Measurements from ENCODE around the gene ST3GAL3.

The ST3GAL3 gene

DNA sequence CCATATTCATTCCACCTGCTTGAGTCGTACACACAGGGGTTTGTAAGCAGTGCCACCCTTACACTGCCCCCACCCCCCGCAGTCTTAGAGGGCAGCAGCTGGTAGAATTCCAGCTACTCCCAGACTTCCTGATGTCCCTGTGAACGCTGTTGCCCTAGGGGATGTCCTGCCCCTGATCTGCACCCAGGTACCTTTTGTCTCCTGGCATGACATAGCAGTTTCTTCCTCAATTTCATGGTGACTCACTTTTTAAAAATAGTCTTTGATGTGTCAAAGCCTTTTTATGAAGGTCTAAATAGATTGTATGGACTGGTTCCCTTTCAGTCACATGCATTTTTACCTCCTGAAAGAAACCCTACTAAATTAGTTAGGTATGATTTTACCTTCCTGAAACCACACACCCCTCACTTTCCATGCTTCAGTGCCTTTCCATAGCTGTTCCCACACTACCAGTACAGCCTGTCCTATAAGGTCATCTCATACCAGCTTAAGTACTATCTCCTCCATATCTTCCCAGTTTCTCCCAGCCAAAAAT, 76.4 kb downstream of the ST3GAL3 start:
- no peak overlapping the region for H3K27ac ChIP-seq (ENCODE audit: insufficient read depth, low read depth, low read length, poor library complexity, severe bottlenecking)
- no peak overlapping the region for H3K4me3 ChIP-seq (ENCODE audit: insufficient read depth, low read depth, low read length)
- 89 to 92% methylated on average over 3 of the region's 3 CpGs for WGBS, 2 experiments
- H3K9me3 ChIP-seq (ENCODE audit: control insufficient read depth, low read length), result no peaks in the 10 kb centered on the region
- no peaks in the 10 kb centered on the region for H3K36me3 ChIP-seq (ENCODE audit: control insufficient read depth, insufficient read depth, low read length)
- no peaks in the 10 kb centered on the region for H3K4me1 ChIP-seq (ENCODE audit: control insufficient read depth, insufficient read depth, low read length)
- no peaks in the 10 kb centered on the region for H3K27me3 ChIP-seq (ENCODE audit: control insufficient read depth, insufficient read depth, low read length, poor library complexity, severe bottlenecking)

DNA sequence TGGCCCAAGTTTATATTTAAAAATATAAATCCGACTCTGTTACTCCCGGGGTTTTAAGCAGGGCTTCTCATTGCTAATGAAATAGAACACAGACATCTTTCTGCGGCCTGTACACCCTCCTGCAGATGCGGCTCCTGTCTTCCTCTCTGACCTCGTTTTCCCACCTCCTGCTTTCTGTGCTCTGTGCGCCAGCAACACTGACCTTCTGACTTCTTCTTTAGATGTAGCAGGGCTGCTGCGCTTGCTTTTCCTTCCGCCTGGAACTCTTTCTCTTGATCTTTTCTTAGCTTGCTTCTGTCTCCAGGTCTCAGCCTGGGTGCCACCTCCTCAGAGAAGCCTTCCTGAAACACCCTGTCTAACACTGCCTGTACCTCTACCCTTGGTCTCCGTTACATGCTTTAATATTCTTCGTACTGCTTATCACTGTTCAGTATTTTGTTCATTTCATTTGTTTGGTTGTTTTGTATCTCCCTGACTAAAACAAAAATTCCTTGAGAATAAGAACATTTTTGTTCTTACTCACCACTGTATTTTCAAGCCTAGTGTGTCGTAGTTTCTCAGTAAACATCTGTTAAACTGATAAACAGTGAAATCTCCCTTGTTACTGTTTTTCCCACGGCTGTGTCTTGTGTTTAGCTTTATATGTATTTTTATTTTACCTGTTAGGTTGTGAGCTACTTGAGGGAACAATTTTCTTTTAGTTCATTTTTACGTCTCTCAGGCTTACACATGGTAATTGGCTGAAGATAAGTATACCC, 79.0 kb downstream of the ST3GAL3 start:
- H3K27ac ChIP-seq (ENCODE audit: insufficient read depth, low read depth, low read length, poor library complexity, severe bottlenecking), result no peak overlapping the region
- H3K9me3 ChIP-seq (ENCODE audit: control insufficient read depth, low read length), result no peaks in the 10 kb centered on the region
- 95% methylated on average over 12 to 13 of the region's 13 CpGs for WGBS, 2 experiments
- H3K4me3 ChIP-seq (ENCODE audit: insufficient read depth, low read depth, low read length), result no peak overlapping the region
- no peaks in the 10 kb centered on the region for H3K27me3 ChIP-seq (ENCODE audit: control insufficient read depth, insufficient read depth, low read length, poor library complexity, severe bottlenecking)
- no peaks in the 10 kb centered on the region for H3K36me3 ChIP-seq (ENCODE audit: control insufficient read depth, insufficient read depth, low read length)
- H3K4me1 ChIP-seq (ENCODE audit: control insufficient read depth, insufficient read depth, low read length), result no peaks in the 10 kb centered on the region

DNA sequence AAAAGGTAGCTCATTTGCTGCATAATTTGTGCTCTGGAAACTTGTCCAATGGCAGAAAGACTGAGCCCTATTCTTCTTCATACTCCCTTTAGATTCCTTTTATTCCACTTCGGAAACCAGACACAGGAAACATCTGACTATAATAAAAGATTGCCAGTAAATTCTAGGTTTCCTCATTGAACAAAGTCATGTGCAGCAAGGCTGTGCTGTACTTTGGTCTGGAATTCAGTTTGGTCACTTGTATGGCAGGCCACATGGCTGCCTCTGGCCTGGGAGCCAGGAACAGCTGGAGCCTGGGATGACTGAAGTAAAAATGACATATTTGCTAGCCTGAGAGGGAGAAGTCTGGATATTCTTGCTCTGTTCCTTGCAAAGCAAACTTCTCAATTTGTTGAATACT, 79.6 kb downstream of the ST3GAL3 start:
- H3K36me3 ChIP-seq (ENCODE audit: control insufficient read depth, insufficient read depth, low read length), result no peaks in the 10 kb centered on the region
- H3K9me3 ChIP-seq (ENCODE audit: control insufficient read depth, low read length), result no peaks in the 10 kb centered on the region
- no peaks in the 10 kb centered on the region for H3K4me1 ChIP-seq (ENCODE audit: control insufficient read depth, insufficient read depth, low read length)
- H3K4me3 ChIP-seq (ENCODE audit: insufficient read depth, low read depth, low read length), result no peak overlapping the region
- 80 to 95% methylated on average over 1 of the region's 1 CpG for WGBS, 2 experiments
- H3K27me3 ChIP-seq (ENCODE audit: control insufficient read depth, insufficient read depth, low read length, poor library complexity, severe bottlenecking), result no peaks in the 10 kb centered on the region
- no peak overlapping the region for H3K27ac ChIP-seq (ENCODE audit: insufficient read depth, low read depth, low read length, poor library complexity, severe bottlenecking)

DNA sequence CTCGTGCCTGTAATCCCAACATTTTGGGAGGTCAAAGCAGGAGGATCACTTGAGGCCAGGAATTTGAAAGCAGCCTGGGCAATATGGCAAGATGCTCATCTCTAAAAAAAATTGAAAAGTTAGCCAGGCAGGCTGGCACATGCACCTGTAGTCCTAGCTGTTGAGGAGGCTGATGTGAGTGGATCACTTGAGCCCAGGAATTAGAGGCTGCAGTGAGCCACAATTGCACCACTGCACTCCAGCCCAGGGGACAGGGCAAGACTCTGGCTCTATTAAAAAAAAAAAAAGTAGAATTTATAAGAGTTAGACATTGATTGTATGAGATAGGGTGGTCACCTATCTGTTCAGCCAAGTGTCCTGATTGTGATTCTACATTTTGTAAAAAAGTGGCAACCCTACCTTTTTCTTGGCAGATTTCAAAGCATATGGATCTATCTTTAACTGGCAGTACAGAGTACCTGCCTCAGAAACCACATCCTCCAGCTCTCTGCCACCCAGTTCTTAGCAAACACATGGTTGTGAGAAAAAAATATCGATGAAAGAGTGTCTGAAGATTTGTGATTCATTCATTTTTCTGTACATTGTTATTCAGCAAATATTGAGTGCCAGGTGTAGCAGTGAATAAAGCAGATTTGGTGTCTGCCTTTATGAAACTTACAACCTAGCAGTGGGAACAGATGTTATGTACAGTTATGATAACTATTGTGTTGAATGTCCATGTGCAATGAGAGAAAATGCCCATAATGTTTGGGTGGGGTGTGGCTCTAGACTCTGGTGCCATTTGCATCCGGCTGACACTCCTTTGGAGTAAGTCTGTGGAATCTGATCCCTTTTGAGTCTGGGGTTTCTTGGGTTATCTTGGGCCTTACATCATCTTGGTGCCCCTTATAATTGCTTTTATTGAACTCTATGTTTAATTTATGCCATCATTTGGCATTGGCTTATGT, 82.5 kb downstream of the ST3GAL3 start:
- no peaks in the 10 kb centered on the region for H3K4me1 ChIP-seq (ENCODE audit: control insufficient read depth, insufficient read depth, low read length)
- H3K27me3 ChIP-seq (ENCODE audit: control insufficient read depth, insufficient read depth, low read length, poor library complexity, severe bottlenecking), result no peaks in the 10 kb centered on the region
- H3K9me3 ChIP-seq (ENCODE audit: control insufficient read depth, low read length), result no peaks in the 10 kb centered on the region
- 92 to 96% methylated on average over 3 of the region's 3 CpGs for WGBS, 2 experiments
- no peak overlapping the region for H3K27ac ChIP-seq (ENCODE audit: insufficient read depth, low read depth, low read length, poor library complexity, severe bottlenecking)
- no peak overlapping the region for H3K4me3 ChIP-seq (ENCODE audit: insufficient read depth, low read depth, low read length)
- no peaks in the 10 kb centered on the region for H3K36me3 ChIP-seq (ENCODE audit: control insufficient read depth, insufficient read depth, low read length)

DNA sequence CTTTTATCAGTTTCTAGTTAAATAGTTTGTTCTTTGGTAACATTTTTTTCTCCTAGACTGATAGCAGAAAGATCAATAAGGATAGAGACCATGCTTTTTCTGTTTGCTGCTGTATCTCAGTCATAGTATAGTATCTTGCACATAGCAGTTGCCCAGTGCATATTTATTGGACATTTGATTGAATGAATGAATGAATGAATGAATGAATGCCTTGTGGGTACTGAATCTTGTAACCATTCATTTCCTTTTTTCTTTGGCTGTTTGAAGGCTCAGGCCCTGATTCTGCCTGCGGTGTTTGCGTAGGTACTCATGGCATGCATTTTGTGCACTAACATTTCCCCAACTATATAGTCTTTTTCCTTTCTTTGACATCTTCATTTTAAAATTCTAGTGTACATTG, 83.9 kb downstream of the ST3GAL3 start:
- no peak overlapping the region for H3K4me3 ChIP-seq (ENCODE audit: insufficient read depth, low read depth, low read length)
- no peak overlapping the region for H3K27ac ChIP-seq (ENCODE audit: insufficient read depth, low read depth, low read length, poor library complexity, severe bottlenecking)
- H3K4me1 ChIP-seq (ENCODE audit: control insufficient read depth, insufficient read depth, low read length), result no peaks in the 10 kb centered on the region
- no peaks in the 10 kb centered on the region for H3K36me3 ChIP-seq (ENCODE audit: control insufficient read depth, insufficient read depth, low read length)
- H3K27me3 ChIP-seq (ENCODE audit: control insufficient read depth, insufficient read depth, low read length, poor library complexity, severe bottlenecking), result no peaks in the 10 kb centered on the region
- no peaks in the 10 kb centered on the region for H3K9me3 ChIP-seq (ENCODE audit: control insufficient read depth, low read length)
- WGBS, 2 experiments, result 86 to 97% methylated on average over 2 of the region's 2 CpGs

DNA sequence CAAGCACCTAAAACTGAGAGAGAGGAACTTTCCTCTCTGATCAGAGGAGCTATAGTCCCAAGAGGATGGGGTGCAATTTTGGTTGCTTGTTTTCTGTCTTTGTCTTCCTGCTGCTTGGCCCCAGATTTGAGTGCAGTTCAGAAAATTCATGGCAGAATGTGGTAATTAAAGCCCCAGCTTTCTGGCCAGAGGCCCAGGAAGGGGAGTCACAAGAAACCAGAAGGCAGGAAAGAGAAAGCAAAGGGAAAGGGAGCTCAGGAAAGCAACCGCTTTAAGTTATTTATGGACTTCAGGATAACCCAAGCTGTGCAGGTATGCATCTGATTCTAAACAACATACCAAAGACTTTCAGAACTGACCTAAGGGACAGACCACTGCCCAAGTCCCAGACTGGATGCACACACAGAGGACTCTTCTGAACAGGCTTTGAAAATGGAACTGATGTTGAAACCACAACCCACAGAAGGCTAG, 88.8 kb downstream of the ST3GAL3 start:
- 94 to 100% methylated on average over 1 of the region's 1 CpG for WGBS, 2 experiments
- Histone ChIP-seq H3K4me3 (ENCODE audit: insufficient read depth, low read depth, low read length) (no peak overlapping the region), H3K27me3 (ENCODE audit: control insufficient read depth, insufficient read depth, low read length, poor library complexity, severe bottlenecking) (no peaks in the 10 kb centered on the region), H3K4me1 (ENCODE audit: control insufficient read depth, insufficient read depth, low read length) (peaks cover 6% of the 10 kb centered on the region), H3K36me3 (ENCODE audit: control insufficient read depth, insufficient read depth, low read length) (no peaks in the 10 kb centered on the region), H3K9me3 (ENCODE audit: control insufficient read depth, low read length) (no peaks in the 10 kb centered on the region), H3K27ac (ENCODE audit: insufficient read depth, low read depth, low read length, poor library complexity, severe bottlenecking) (no peak overlapping the region)

DNA sequence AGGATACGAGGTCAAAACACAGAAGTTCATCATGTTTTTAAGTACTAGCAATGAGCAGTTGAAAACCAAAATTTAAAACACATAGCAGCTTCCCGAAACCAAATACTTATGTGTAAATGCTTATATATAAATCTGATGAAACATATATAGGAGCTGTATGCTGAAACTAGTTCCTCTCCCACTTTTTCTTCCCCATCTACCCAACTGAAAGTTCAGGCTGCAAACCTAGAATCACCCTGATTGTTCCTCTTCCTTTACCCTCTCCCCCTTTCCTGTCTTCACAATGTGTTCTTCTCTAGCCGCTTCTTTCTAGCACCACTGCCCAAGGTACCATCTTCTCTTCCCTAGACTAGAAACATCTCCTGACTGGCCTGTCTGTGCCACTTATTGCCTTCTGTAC, 90.6 kb downstream of the ST3GAL3 start:
- Histone ChIP-seq H3K9me3 (ENCODE audit: control insufficient read depth, low read length) (no peaks in the 10 kb centered on the region), H3K27ac (ENCODE audit: insufficient read depth, low read depth, low read length, poor library complexity, severe bottlenecking) (no peak overlapping the region), H3K27me3 (ENCODE audit: control insufficient read depth, insufficient read depth, low read length, poor library complexity, severe bottlenecking) (no peaks in the 10 kb centered on the region), H3K4me3 (ENCODE audit: insufficient read depth, low read depth, low read length) (no peak overlapping the region), H3K4me1 (ENCODE audit: control insufficient read depth, insufficient read depth, low read length) (peaks cover 6% of the 10 kb centered on the region), H3K36me3 (ENCODE audit: control insufficient read depth, insufficient read depth, low read length) (no peaks in the 10 kb centered on the region)
- WGBS, 2 experiments, result 97 to 100% methylated on average over 2 to 3 of the region's 3 CpGs

DNA sequence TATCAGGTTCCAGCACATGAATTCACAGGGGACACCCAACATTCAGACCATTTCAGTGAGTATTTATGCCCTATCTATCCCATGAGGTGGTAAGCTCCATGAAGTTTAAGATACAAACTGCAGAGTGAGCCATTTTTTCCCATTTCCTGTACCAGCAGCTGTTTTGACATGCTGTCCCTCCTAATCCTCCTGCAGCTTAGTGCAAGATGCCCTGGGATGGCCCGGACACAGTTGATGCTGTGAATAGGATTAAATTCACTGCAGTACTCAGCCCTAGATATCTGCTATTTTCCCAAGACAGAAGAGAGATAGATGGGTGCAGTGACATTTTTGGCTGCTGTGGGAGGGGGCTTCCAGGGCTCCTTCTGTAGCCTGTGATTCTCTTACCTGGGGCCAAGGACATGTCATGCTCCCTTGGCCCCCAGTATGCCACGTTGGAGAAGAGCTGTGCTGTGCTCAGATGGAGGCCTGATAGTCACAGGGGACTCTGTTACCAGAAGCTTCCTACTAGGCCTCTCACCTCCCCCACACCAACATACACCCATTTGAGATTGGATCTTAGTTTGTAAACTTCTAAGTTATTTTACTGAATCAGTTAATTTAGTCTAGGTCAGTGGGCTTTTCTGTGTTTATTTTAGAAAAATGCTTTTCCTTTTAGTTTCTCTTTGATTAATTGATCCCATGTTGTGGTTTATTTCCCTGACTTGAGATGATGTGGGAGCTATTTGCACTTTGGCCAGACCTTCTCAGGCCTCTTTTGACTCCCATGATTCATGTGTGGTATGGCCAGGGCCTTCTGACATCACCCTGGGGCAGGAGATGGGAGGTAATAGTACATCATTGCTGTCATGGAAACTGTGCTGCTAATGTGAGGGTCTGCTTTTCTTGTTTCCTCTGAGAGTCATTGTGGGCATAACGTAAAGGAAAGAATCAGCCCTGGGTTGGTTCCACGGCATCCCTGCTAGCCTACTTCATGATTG, 92.6 kb downstream of the ST3GAL3 start:
- H3K27ac ChIP-seq (ENCODE audit: insufficient read depth, low read depth, low read length, poor library complexity, severe bottlenecking), result no peak overlapping the region
- H3K9me3 ChIP-seq (ENCODE audit: control insufficient read depth, low read length), result no peaks in the 10 kb centered on the region
- no peak overlapping the region for H3K4me3 ChIP-seq (ENCODE audit: insufficient read depth, low read depth, low read length)
- H3K27me3 ChIP-seq (ENCODE audit: control insufficient read depth, insufficient read depth, low read length, poor library complexity, severe bottlenecking), result no peaks in the 10 kb centered on the region
- WGBS, 2 experiments, result 75 to 83% methylated on average over 4 of the region's 4 CpGs
- no peaks in the 10 kb centered on the region for H3K36me3 ChIP-seq (ENCODE audit: control insufficient read depth, insufficient read depth, low read length)
- peaks cover 6% of the 10 kb centered on the region for H3K4me1 ChIP-seq (ENCODE audit: control insufficient read depth, insufficient read depth, low read length)

DNA sequence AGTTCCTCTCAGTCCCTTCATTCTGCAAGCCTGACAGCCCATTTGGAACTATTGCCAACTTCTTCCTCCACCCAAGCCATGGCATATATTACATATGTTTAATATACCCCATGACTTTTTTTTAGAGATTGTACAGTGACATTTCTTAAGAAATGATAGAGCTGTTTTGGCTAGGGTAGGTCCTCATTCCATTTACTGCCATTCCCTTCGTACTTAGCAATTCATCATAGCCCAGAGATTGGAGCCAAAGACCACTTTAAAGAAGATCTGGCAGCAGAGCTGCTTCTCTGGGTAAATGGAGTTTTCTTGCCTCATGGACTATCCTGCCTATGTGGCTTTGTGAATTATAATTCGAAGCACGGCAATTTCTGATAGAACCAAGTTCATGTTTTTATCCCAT, 93.4 kb downstream of the ST3GAL3 start:
- Histone ChIP-seq H3K27ac (ENCODE audit: insufficient read depth, low read depth, low read length, poor library complexity, severe bottlenecking) (no peak overlapping the region), H3K27me3 (ENCODE audit: control insufficient read depth, insufficient read depth, low read length, poor library complexity, severe bottlenecking) (no peaks in the 10 kb centered on the region), H3K4me3 (ENCODE audit: insufficient read depth, low read depth, low read length) (no peak overlapping the region), H3K36me3 (ENCODE audit: control insufficient read depth, insufficient read depth, low read length) (no peaks in the 10 kb centered on the region), H3K9me3 (ENCODE audit: control insufficient read depth, low read length) (no peaks in the 10 kb centered on the region), H3K4me1 (ENCODE audit: control insufficient read depth, insufficient read depth, low read length) (peaks cover 6% of the 10 kb centered on the region)
- WGBS, 2 experiments, result 97 to 100% methylated on average over 3 of the region's 3 CpGs

All from ectodermal cell (in vitro differentiated cells).